Activated naive CD4-positive, alpha-beta T cell (primary cell): ENCODE measurements around the gene MBNL1.
A peak's percentile ranks its signal among the peaks of the same experiment; 100 is the strongest.

Source experiments
- DNase-seq, 4 experiments: peaks; one replicate each; lab custom pipeline; 2025; lab: John Stamatoyannopoulos, UW

Gene MBNL1

GRCh38 chr3:152268555-152269055 lies at the start of gene MBNL1:
TSS of gene MBNL1 (plus strand) at chr3:152268929. CDS start at chr3:152300194, 31,265 bp downstream.
- peak; percentile 71 to 88 (median 80) for DNase-seq

- no peak for DNase-seq
Observed at GRCh38 chr3:152219216-152219615, 49.5 kb upstream of the MBNL1 start.

GRCh38 chr3:152219769-152220255 lies 48.9 kb upstream of the MBNL1 start:
- no peak for DNase-seq

- DNase-seq: no peak
Observed at GRCh38 chr3:152222327-152222726, 46.4 kb upstream of the MBNL1 start.

- no peak for DNase-seq
Observed at GRCh38 chr3:152225201-152225600, 43.5 kb upstream of the MBNL1 start.

GRCh38 chr3:152226176-152226575 lies 42.6 kb upstream of the MBNL1 start:
- no peak for DNase-seq

GRCh38 chr3:152227027-152227426 lies 41.7 kb upstream of the MBNL1 start:
- DNase-seq: no peak

GRCh38 chr3:152229692-152230091 lies 39.0 kb upstream of the MBNL1 start:
- no peak for DNase-seq

GRCh38 chr3:152230370-152230769 lies 38.4 kb upstream of the MBNL1 start:
- DNase-seq: no peak

GRCh38 chr3:152232001-152232400 lies 36.7 kb upstream of the MBNL1 start:
- DNase-seq: no peak

- no peak for DNase-seq
Observed at GRCh38 chr3:152232679-152233078, 36.0 kb upstream of the MBNL1 start.

- DNase-seq: no peak
Observed at GRCh38 chr3:152234657-152235375, 33.9 kb upstream of the MBNL1 start.

GRCh38 chr3:152235709-152236298 lies 32.9 kb upstream of the MBNL1 start:
- no peak for DNase-seq

GRCh38 chr3:152236716-152237115 lies 32.0 kb upstream of the MBNL1 start:
- no peak for DNase-seq

GRCh38 chr3:152241142-152242017 lies 27.3 kb upstream of the MBNL1 start:
- no peak for DNase-seq

- no peak for DNase-seq
Observed at GRCh38 chr3:152243301-152243711, 25.4 kb upstream of the MBNL1 start.

- DNase-seq: peak in 1 of 4 experiments; percentile 10
Observed at GRCh38 chr3:152243721-152244516, 24.8 kb upstream of the MBNL1 start.

GRCh38 chr3:152244517-152244888 lies 24.2 kb upstream of the MBNL1 start:
- DNase-seq: no peak

- DNase-seq: peak in 1 of 4 experiments; percentile 3
Observed at GRCh38 chr3:152245498-152246170, 23.1 kb upstream of the MBNL1 start.

GRCh38 chr3:152251916-152252315 lies 16.8 kb upstream of the MBNL1 start:
- DNase-seq: no peak

- DNase-seq: no peak
Observed at GRCh38 chr3:152252755-152253154, 16.0 kb upstream of the MBNL1 start.
